Measurements from ENCODE around the gene IFI44L.

DNA sequence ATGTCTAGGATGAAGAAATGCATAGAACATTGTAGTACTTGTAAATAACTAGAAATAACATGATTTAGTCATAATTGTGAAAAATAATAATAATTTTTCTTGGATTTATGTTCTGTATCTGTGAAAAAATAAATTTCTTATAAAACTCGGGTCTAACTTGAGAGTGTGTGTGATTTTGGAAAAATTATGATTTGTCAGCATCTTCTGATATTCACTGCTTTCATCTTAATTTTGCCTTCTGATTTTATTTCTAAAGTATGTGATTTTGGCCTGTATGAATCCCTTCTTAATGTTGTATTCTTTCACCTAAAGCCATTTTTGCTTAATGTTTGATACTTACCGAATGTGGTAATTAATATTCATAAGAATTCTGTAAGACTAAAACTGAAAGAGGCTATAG is 43.7 kb downstream of the IFI44L start:
- TF ChIP-seq CTCF (IDR thresholded peaks at IDR 0.05), result no peak
- TF ChIP-seq POLR2A (IDR thresholded peaks at IDR 0.05), result no peak
